Muscle layer of duodenum (tissue), 2 donors: Measurements from ENCODE around the gene METTL13.

Experiments used
- H3K27ac ChIP-seq: one replicate; pipeline ENCODE4 v1.7.0; 2013; ENCODE audit warnings: mild to moderate bottlenecking, low read length
- H3K27me3 ChIP-seq: one replicate; pipeline ENCODE4 v1.7.0; 2013; ENCODE audit warnings: low read depth, mild to moderate bottlenecking, control low read depth, low read length
- H3K36me3 ChIP-seq, 2 donors: one replicate each; pipeline ENCODE4 v1.7.0; 2013; ENCODE audit warnings: low read length in 2 of 2, control low read depth in 1 of 2, mild to moderate bottlenecking in 1 of 2; ENCODE audit not compliant: insufficient read depth in 2 of 2, control insufficient read depth in 1 of 2
- H3K4me1 ChIP-seq, 2 donors: one replicate each; pipeline ENCODE4 v1.7.0; 2013; ENCODE audit warnings: low read length in 2 of 2, mild to moderate bottlenecking in 2 of 2, control low read depth in 1 of 2, moderate library complexity in 1 of 2; ENCODE audit not compliant: insufficient read depth in 2 of 2, control insufficient read depth in 1 of 2
- H3K4me3 ChIP-seq, 2 donors: one replicate each; pipeline ENCODE4 v1.7.0; 2013; ENCODE audit warnings: low read length in 2 of 2, low read depth in 1 of 2, mild to moderate bottlenecking in 1 of 2
- H3K9me3 ChIP-seq, 2 donors: one replicate each; pipeline ENCODE4 v1.7.0; 2013; ENCODE audit warnings: low read length in 2 of 2, control low read depth in 1 of 2, mild to moderate bottlenecking in 1 of 2; ENCODE audit not compliant: control insufficient read depth in 1 of 2
- donor health status: healthy.

METTL13 gene

GRCh38 chr1:171828794-171829193 lies 47.3 kb downstream of the METTL13 start:
- H3K4me1 ChIP-seq: no peaks in the 10 kb centered on the region
- H3K9me3 ChIP-seq: no peaks in the 10 kb centered on the region
- no peaks in the 10 kb centered on the region for H3K27me3 ChIP-seq
- H3K27ac ChIP-seq: no peak overlapping the region
- no peak overlapping the region for H3K4me3 ChIP-seq
- no peaks in the 10 kb centered on the region for H3K36me3 ChIP-seq

GRCh38 chr1:171833091-171833825 lies 51.8 kb downstream of the METTL13 start:
- no peak overlapping the region for H3K4me3 ChIP-seq
- H3K27ac ChIP-seq: no peak overlapping the region
- H3K27me3 ChIP-seq: no peaks in the 10 kb centered on the region
- H3K9me3 ChIP-seq: no peaks in the 10 kb centered on the region
- H3K4me1 ChIP-seq: no peaks in the 10 kb centered on the region
- no peaks in the 10 kb centered on the region for H3K36me3 ChIP-seq

GRCh38 chr1:171834821-171835220 lies 53.4 kb downstream of the METTL13 start:
- Histone ChIP-seq H3K4me3 (no peak overlapping the region), H3K9me3 (no peaks in the 10 kb centered on the region), H3K36me3 (no peaks in the 10 kb centered on the region), H3K4me1 (no peaks in the 10 kb centered on the region), H3K27ac (no peak overlapping the region), H3K27me3 (no peaks in the 10 kb centered on the region)

- no peaks in the 10 kb centered on the region for H3K36me3 ChIP-seq
- H3K4me1 ChIP-seq: peaks cover 0 to 5% of the 10 kb centered on the region in 2 donors
- H3K9me3 ChIP-seq: no peaks in the 10 kb centered on the region
- no peak overlapping the region for H3K4me3 ChIP-seq
- no peaks in the 10 kb centered on the region for H3K27me3 ChIP-seq
- no peak overlapping the region for H3K27ac ChIP-seq
These were observed 54.4 kb downstream of the METTL13 start for GRCh38 chr1:171835891-171836290.

GRCh38 chr1:171841050-171841910 lies 59.8 kb downstream of the METTL13 start, which contains the start of gene DNM3:
DNM3 (plus strand) TSS chr1:171841498; CDS start chr1:171841657, 159 bp downstream.
- H3K4me3 ChIP-seq: peak within 1 kb of the TSS; percentile 74 to 93
- H3K4me1 ChIP-seq: peaks cover 0 to 5% of the 10 kb centered on the region in 2 donors
- H3K27ac ChIP-seq: no peak within 1 kb of the TSS
- H3K36me3 ChIP-seq: no peaks in the 10 kb centered on the region
- H3K9me3 ChIP-seq: no peaks in the 10 kb centered on the region
- H3K27me3 ChIP-seq: peaks cover 6% of the 10 kb centered on the region

- H3K27ac ChIP-seq: no peak overlapping the region
These were observed 60.7 kb downstream of the METTL13 start for GRCh38 chr1:171841931-171842761.

GRCh38 chr1:171844381-171844780 lies 62.9 kb downstream of the METTL13 start:
- Histone ChIP-seq H3K36me3 (no peaks in the 10 kb centered on the region), H3K27ac (no peak overlapping the region), H3K27me3 (peaks cover 6% of the 10 kb centered on the region), H3K4me1 (peaks cover 0 to 5% of the 10 kb centered on the region in 2 donors), H3K9me3 (no peaks in the 10 kb centered on the region), H3K4me3 (no peak overlapping the region)

More at GRCh38 chr1:171841931-171842761, 60.7 kb downstream of the METTL13 start:
- H3K27me3 ChIP-seq: peaks cover 6% of the 10 kb centered on the region
- peaks cover 0 to 5% of the 10 kb centered on the region in 2 donors for H3K4me1 ChIP-seq
- no peaks in the 10 kb centered on the region for H3K9me3 ChIP-seq
- no peaks in the 10 kb centered on the region for H3K36me3 ChIP-seq
- peak overlapping the region; percentile 74 to 93 for H3K4me3 ChIP-seq

GRCh38 chr1:171845998-171846397 lies 64.5 kb downstream of the METTL13 start:
- no peaks in the 10 kb centered on the region for H3K9me3 ChIP-seq

More at GRCh38 chr1:171845998-171846397, 64.5 kb downstream of the METTL13 start:
- Histone ChIP-seq H3K4me3 (no peak overlapping the region), H3K27ac (no peak overlapping the region), H3K27me3 (peaks cover 6% of the 10 kb centered on the region), H3K36me3 (no peaks in the 10 kb centered on the region), H3K4me1 (no peaks in the 10 kb centered on the region)
